Caco-2 (cell line): ENCODE data around the gene ABI3BP. TPM values are rescaled to one million over a fixed set of nuclear protein-coding genes. Genes with fewer than 3 reads are reported as not detected.

Source experiments
- BruUV-seq: library from RNA; stranded (reverse); fragments of 400-500 nt; replicated peaks from 2 replicates; lab custom pipeline; 2021; lab: Mats Ljungman, UMichigan
- CTCF ChIA-PET: fragments of 300-600 bp; sonication (Branson Sonifier 250); formaldehyde crosslinking; loops from one replicate; lab custom pipeline; 2022; ENCODE audit warnings: antibody characterized with exemption; lab: Charles Lee
- POLR2A ChIA-PET: fragments of 300-600 bp; sonication (Branson Sonifier 250); formaldehyde crosslinking; loops from one replicate; lab custom pipeline; 2022; ENCODE audit warnings: antibody characterized with exemption; lab: Charles Lee
- DNase-seq, 2 experiments: peaks; one replicate each; pipeline versions ENCODE4 v3.0.0 to v3.0.0-alpha.2; 2020 to 2022
- H3K27me3 ChIP-seq: replicated peaks from 2 replicates; pipeline ENCODE4 v1.6.0; 2011; ENCODE audit warnings: low read length; ENCODE audit not compliant: control insufficient read depth, insufficient read depth
- H3K36me3 ChIP-seq: 2 replicates; pipeline ENCODE4 v1.5.1; 2011; ENCODE audit warnings: low read length; ENCODE audit not compliant: control insufficient read depth, insufficient read depth
- H3K4me1 ChIP-seq: fragments of 250-450 bp; sonication (Bioruptor Pico); 2 replicates; pipeline ENCODE4 v1.5.1; 2020; ENCODE audit warnings: mild to moderate bottlenecking
- H3K4me3 ChIP-seq: 2 replicates; pipeline ENCODE4 v1.5.1; 2011; ENCODE audit warnings: low read depth, mild to moderate bottlenecking, control low read depth, low read length
- H3K9me3 ChIP-seq: fragments of 250-450 bp; sonication (Bioruptor Pico); 2 replicates; pipeline ENCODE4 v1.5.1; 2020; ENCODE audit warnings: mild to moderate bottlenecking, moderate library complexity
- H3K27ac Mint-ChIP-seq: one replicate; pipeline ENCODE4 v1.8.0; 2022; ENCODE audit warnings: mixed read lengths; ENCODE audit not compliant: unreplicated experiment
- H3K27me3 Mint-ChIP-seq: one replicate; pipeline ENCODE4 v1.8.0; 2022; ENCODE audit warnings: mixed read lengths; ENCODE audit not compliant: insufficient read depth, unreplicated experiment
- H3K36me3 Mint-ChIP-seq: one replicate; pipeline ENCODE4 v1.8.0; 2022; ENCODE audit warnings: mild to moderate bottlenecking, mixed read lengths; ENCODE audit not compliant: insufficient read depth, unreplicated experiment
- H3K4me1 Mint-ChIP-seq: one replicate; pipeline ENCODE4 v1.8.0; 2022; ENCODE audit warnings: low read depth, mixed read lengths; ENCODE audit not compliant: unreplicated experiment
- H3K4me3 Mint-ChIP-seq: one replicate; pipeline ENCODE4 v1.8.0; 2022; ENCODE audit warnings: mild to moderate bottlenecking, moderate library complexity, mixed read lengths; ENCODE audit not compliant: unreplicated experiment
- H3K9me3 Mint-ChIP-seq: one replicate; pipeline ENCODE4 v1.8.0; 2022; ENCODE audit warnings: mixed read lengths; ENCODE audit not compliant: unreplicated experiment
- CTCF ChIP-seq, 2 experiments: fragments of 200-600 bp in 1 of 2; IDR thresholded peaks; 1 replicate in 1 of 2; 2 replicates in 1 of 2; pipeline versions ENCODE4 v1.5.1 to v1.8.0; 2011 to 2022; ENCODE audit warnings: antibody characterized with exemption in 1 of 2, control low read depth in 1 of 2, inconsistent platforms in 1 of 2, low read depth in 1 of 2, low read length in 1 of 2, mild to moderate bottlenecking in 1 of 2, moderate library complexity in 1 of 2; ENCODE audit not compliant: insufficient read depth in 1 of 2, severe bottlenecking in 1 of 2, unreplicated experiment in 1 of 2
- intact Hi-C: fragments of 100-400 bp; cut with micrococcal nuclease; formaldehyde crosslinking; loops from one replicate; pipeline ENCODE4 v1.10.0; 2022; ENCODE audit not compliant: unreplicated experiment
- total RNA-seq: library from RNA; stranded (reverse); gene quantifications from 2 replicates; pipeline ENCODE4 v1.2.3, GENCODE V29; 2022

ABI3BP gene
- total RNA-seq, 1 experiment from 2014 or later = not detected

- TF ChIP-seq CTCF (IDR thresholded peaks at IDR 0.05; ENCODE audit: insufficient read depth in 1 of 2, low read depth in 1 of 2, low read length in 1 of 2, severe bottlenecking in 1 of 2, unreplicated experiment in 1 of 2) = no peak
- Histone ChIP-seq H3K27me3 (no peaks in the 10 kb centered on the region), H3K9me3 (no peaks in the 10 kb centered on the region), H3K4me1 (no peaks in the 10 kb centered on the region), H3K4me3 (no peak overlapping the region), H3K36me3 (no peaks in the 10 kb centered on the region)
- Mint-ChIP-seq H3K9me3 (no peaks in the 10 kb centered on the region), H3K27ac (no peak overlapping the region), H3K4me3 (no peak overlapping the region), H3K36me3 (no peaks in the 10 kb centered on the region), H3K27me3 (peaks cover 7% of the 10 kb centered on the region), H3K4me1 (no peaks in the 10 kb centered on the region)
- ChIA-PET CTCF (no interaction called here), POLR2A (no interaction called here)
- no peak for DNase-seq
- intact Hi-C loops = no loop called here
- BruUV-seq = no TSS peak
Measured at GRCh38 chr3:100882571-100882984, 110.6 kb downstream of the ABI3BP start.

GRCh38 chr3:100880845-100881244, 112.4 kb downstream of the ABI3BP start:
- Mint-ChIP-seq H3K27ac (no peak overlapping the region), H3K9me3 (no peaks in the 10 kb centered on the region), H3K36me3 (no peaks in the 10 kb centered on the region), H3K4me3 (no peak overlapping the region), H3K27me3 (peaks cover 7% of the 10 kb centered on the region), H3K4me1 (no peaks in the 10 kb centered on the region)
- intact Hi-C loops = no loop called here
- no peak for TF ChIP-seq CTCF (IDR thresholded peaks at IDR 0.05; ENCODE audit: insufficient read depth in 1 of 2, low read depth in 1 of 2, low read length in 1 of 2, severe bottlenecking in 1 of 2, unreplicated experiment in 1 of 2)
- ChIA-PET CTCF (no interaction called here), POLR2A (no interaction called here)
- no TSS peak for BruUV-seq
- no peaks in the 10 kb centered on the region for H3K9me3 ChIP-seq
- no peaks in the 10 kb centered on the region for H3K4me1 ChIP-seq
- no peak for DNase-seq
- no peaks in the 10 kb centered on the region for H3K36me3 ChIP-seq
- H3K27me3 ChIP-seq = no peaks in the 10 kb centered on the region
- H3K4me3 ChIP-seq = no peak overlapping the region

- no peaks in the 10 kb centered on the region for H3K9me3 ChIP-seq
- no peaks in the 10 kb centered on the region for H3K36me3 Mint-ChIP-seq
- ChIA-PET CTCF (no interaction called here), POLR2A (no interaction called here)
- no peak for TF ChIP-seq CTCF (IDR thresholded peaks at IDR 0.05; ENCODE audit: insufficient read depth in 1 of 2, low read depth in 1 of 2, low read length in 1 of 2, severe bottlenecking in 1 of 2, unreplicated experiment in 1 of 2)
- no TSS peak for BruUV-seq
- no peak overlapping the region for H3K27ac Mint-ChIP-seq
- H3K27me3 Mint-ChIP-seq = peaks cover 7% of the 10 kb centered on the region
- no peaks in the 10 kb centered on the region for H3K4me1 Mint-ChIP-seq
- no peaks in the 10 kb centered on the region for H3K4me1 ChIP-seq
- no peaks in the 10 kb centered on the region for H3K9me3 Mint-ChIP-seq
- no peaks in the 10 kb centered on the region for H3K27me3 ChIP-seq
- H3K4me3 ChIP-seq = no peak overlapping the region
- no peak for DNase-seq
- no peak overlapping the region for H3K4me3 Mint-ChIP-seq
- no peaks in the 10 kb centered on the region for H3K36me3 ChIP-seq
- intact Hi-C loops = no loop called here
Measured at GRCh38 chr3:100880072-100880471, 113.1 kb downstream of the ABI3BP start.
